GM23338 (cell line): ENCODE results near the gene USP49. TPM values are rescaled to one million over a fixed set of nuclear protein-coding genes. Genes with fewer than 3 reads are reported as not detected.

Source experiments
- ATAC-seq: fragments of 200-7000 bp; cut with Tn5 transposase; 3 replicates; pipeline ENCODE4 v1.9.1; 2020
- DNase-seq: peaks from one replicate; pipeline ENCODE4 v3.0.0-alpha.2; 2015; ENCODE audit warnings: low spot score
- H2AFZ ChIP-seq: fragments of 200-600 bp; sonication (generic); 2 replicates; pipeline ENCODE4 v1.8.0; 2016; ENCODE audit warnings: antibody characterized with exemption, mild to moderate bottlenecking, moderate library complexity
- H3F3A ChIP-seq: fragments of 200-600 bp; sonication (generic); replicated peaks from 2 replicates; pipeline ENCODE4 v1.8.0; 2017; ENCODE audit warnings: antibody characterized with exemption, mixed run types, low read depth
- H3K27ac ChIP-seq: fragments of 200-600 bp; sonication (generic); 2 replicates; pipeline ENCODE4 v1.6.1; 2016; ENCODE audit warnings: low read depth
- H3K27me3 ChIP-seq: fragments of 200-600 bp; sonication (generic); 2 replicates; pipeline ENCODE4 v1.8.0; 2016; ENCODE audit warnings: mild to moderate bottlenecking, mixed run types, moderate library complexity; ENCODE audit not compliant: insufficient read depth
- H3K36me3 ChIP-seq: fragments of 200-600 bp; sonication (generic); 2 replicates; pipeline ENCODE4 v1.8.0; 2016; ENCODE audit warnings: mild to moderate bottlenecking; ENCODE audit not compliant: insufficient read depth
- H3K4me1 ChIP-seq: fragments of 200-600 bp; sonication (generic); 2 replicates; pipeline ENCODE4 v1.8.0; 2016; ENCODE audit warnings: mild to moderate bottlenecking, moderate library complexity; ENCODE audit not compliant: insufficient read depth
- H3K4me2 ChIP-seq: fragments of 200-600 bp; sonication (generic); 2 replicates; pipeline ENCODE4 v1.7.1; 2017; ENCODE audit warnings: mixed run types
- H3K4me3 ChIP-seq: fragments of 200-600 bp; sonication (generic); 2 replicates; pipeline ENCODE4 v1.6.1; 2016; ENCODE audit warnings: mixed run types
- H3K79me2 ChIP-seq: fragments of 200-600 bp; sonication (generic); replicated peaks from 2 replicates; pipeline ENCODE4 v1.8.0; 2017; ENCODE audit warnings: mild to moderate bottlenecking; ENCODE audit not compliant: insufficient read depth
- H3K9me2 ChIP-seq: fragments of 200-600 bp; sonication (generic); 2 replicates; pipeline ENCODE4 v1.8.0; 2017; ENCODE audit not compliant: insufficient read depth
- H4K20me1 ChIP-seq: fragments of 200-600 bp; sonication (generic); replicated peaks from 2 replicates; pipeline ENCODE4 v1.8.0; 2017; ENCODE audit warnings: mild to moderate bottlenecking; ENCODE audit not compliant: insufficient read depth
- H3K27ac Mint-ChIP-seq: 2 replicates; pipeline ENCODE4 v1.8.0; 2020; ENCODE audit warnings: inconsistent platforms, mild to moderate bottlenecking, moderate library complexity, mixed read lengths
- H3K27me3 Mint-ChIP-seq: 3 replicates; pipeline ENCODE4 v1.8.0; 2022; ENCODE audit warnings: low read depth, mild to moderate bottlenecking, moderate library complexity, mixed read lengths, inconsistent platforms; ENCODE audit not compliant: insufficient read depth, poor library complexity
- H3K36me3 Mint-ChIP-seq: 3 replicates; pipeline ENCODE4 v1.8.0; 2021; ENCODE audit warnings: low read depth, mild to moderate bottlenecking, inconsistent platforms, moderate library complexity, mixed read lengths
- H3K4me1 Mint-ChIP-seq: 3 replicates; pipeline ENCODE4 v1.8.0; 2020; ENCODE audit warnings: mild to moderate bottlenecking, inconsistent platforms, mixed read lengths
- H3K4me3 Mint-ChIP-seq: 3 replicates; pipeline ENCODE4 v1.8.0; 2021; ENCODE audit warnings: moderate library complexity, mild to moderate bottlenecking, inconsistent platforms, mixed read lengths
- H3K9me3 Mint-ChIP-seq: 3 replicates; pipeline ENCODE4 v1.8.0; 2020; ENCODE audit warnings: moderate library complexity, mild to moderate bottlenecking, inconsistent platforms, mixed read lengths
- CREB1 ChIP-seq: fragments of 250-450 bp; sonication (Bioruptor Pico); IDR thresholded peaks from 2 replicates; pipeline ENCODE4 v1.5.0; 2020; ENCODE audit warnings: low read depth, mild to moderate bottlenecking, moderate library complexity
- ETS1 ChIP-seq: IDR thresholded peaks from 2 replicates; pipeline ENCODE4 v1.6.1; 2016; ENCODE audit warnings: antibody characterized with exemption
- EZH2 ChIP-seq: fragments of 200-600 bp; sonication (generic); IDR thresholded peaks from one replicate; pipeline ENCODE4 v1.8.0; 2017; ENCODE audit warnings: antibody characterized with exemption, mild to moderate bottlenecking, low read depth; ENCODE audit not compliant: unreplicated experiment
- EZH2phosphoT487 ChIP-seq: fragments of 200-600 bp; sonication (generic); IDR thresholded peaks from one replicate; pipeline ENCODE4 v1.8.1; 2018; ENCODE audit warnings: antibody characterized with exemption; ENCODE audit not compliant: unreplicated experiment
- JUNB ChIP-seq: IDR thresholded peaks from one replicate; pipeline ENCODE4 v1.6.1; 2016; ENCODE audit warnings: antibody characterized with exemption; ENCODE audit not compliant: unreplicated experiment
- NANOG ChIP-seq: IDR thresholded peaks from 2 replicates; pipeline ENCODE4 v1.6.1; 2016; ENCODE audit warnings: antibody characterized with exemption, borderline replicate concordance
- POLR2AphosphoS5 ChIP-seq: IDR thresholded peaks from 2 replicates; pipeline ENCODE4 v1.6.1; 2016; ENCODE audit warnings: antibody characterized with exemption, low read depth
- REST ChIP-seq: IDR thresholded peaks from one replicate; pipeline ENCODE4 v1.6.1; 2018; ENCODE audit warnings: antibody characterized with exemption; ENCODE audit not compliant: unreplicated experiment
- STAT1 ChIP-seq: IDR thresholded peaks from one replicate; pipeline ENCODE4 v1.6.1; 2016; ENCODE audit warnings: antibody characterized with exemption; ENCODE audit not compliant: unreplicated experiment
- ZNF114 ChIP-seq: fragments of 250-450 bp; sonication (Bioruptor Pico); IDR thresholded peaks from 2 replicates; pipeline ENCODE4 v1.5.0; 2020; ENCODE audit warnings: mild to moderate bottlenecking, moderate library complexity
- ZNF331 ChIP-seq: fragments of 250-450 bp; sonication (Bioruptor Pico); IDR thresholded peaks from 2 replicates; pipeline ENCODE4 v1.5.0; 2020; ENCODE audit warnings: low read depth, mild to moderate bottlenecking, moderate library complexity
- polyA plus RNA-seq: library from polyadenylated mRNA; unstranded; fragments of >200 nt; fragmentation: Nextera tagmentation; extraction: Ambion mirVana; gene quantifications from 2 replicates; pipeline ENCODE4 v1.2.1, GENCODE V29; 2016
- total RNA-seq: library from RNA; depleted of rRNA; stranded (reverse); fragments of >200 nt; shearing (Covaris generic); gene quantifications from 2 replicates; pipeline ENCODE4 v1.2.3, GENCODE V29; 2014
- TF ChIP-seq, protein P1 (sequence below), 2 experiments: fragments of 200-600 bp in 1 of 2; sonication (generic) in 1 of 2; conservative IDR thresholded peaks; 2 replicates each; pipeline versions ENCODE4 v1.5.1 to v1.6.1; 2016 to 2017; ENCODE audit warnings: antibody characterized with exemption in 2 of 2, low read depth in 2 of 2, mild to moderate bottlenecking in 2 of 2, moderate library complexity in 1 of 2

USP49 gene
- total and polyA plus RNA-seq, 2 experiments from 2014 or later: 5.9 to 21.5 TPM

DNA sequence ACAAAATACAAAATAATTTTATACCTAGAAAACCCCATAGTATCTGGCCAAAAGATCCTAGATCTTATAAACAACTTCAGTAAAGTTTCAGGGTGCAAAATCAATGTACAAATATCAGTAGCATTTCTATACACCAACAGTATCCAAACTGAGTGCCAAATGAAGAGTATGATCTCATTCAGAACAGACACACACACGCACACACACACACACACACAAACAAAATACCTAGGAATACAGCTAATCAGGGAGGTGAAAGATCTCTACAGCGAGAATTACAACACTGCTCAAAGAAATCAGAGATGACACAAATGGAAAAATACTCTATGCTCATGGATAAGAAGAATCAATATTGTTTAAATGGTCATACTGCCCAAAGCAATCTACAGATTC is 58.5 kb downstream of the USP49 start:
- no peak for TF ChIP-seq CREB1 (CRISPR knock-in tag)
- no peak for TF ChIP-seq EZH2phosphoT487
- no peak for TF ChIP-seq STAT1
- TF ChIP-seq ETS1: no peak
- TF ChIP-seq NANOG: no peak
- no peak for TF ChIP-seq REST
- no peak for TF ChIP-seq ZNF114 (CRISPR knock-in tag)
- no peak for TF ChIP-seq POLR2AphosphoS5
- no peak overlapping the region for H3K27ac ChIP-seq
- H3K36me3 ChIP-seq: no peaks in the 10 kb centered on the region
- H3K4me1 Mint-ChIP-seq: no peaks in the 10 kb centered on the region
- H3K36me3 Mint-ChIP-seq: no peaks in the 10 kb centered on the region
- DNase-seq (no peak), ATAC-seq (no peak)
- no peak overlapping the region for H3K4me2 ChIP-seq
- H3K27me3 ChIP-seq: no peaks in the 10 kb centered on the region
- peaks cover 26% of the 10 kb centered on the region for H4K20me1 ChIP-seq
- H3K4me3 ChIP-seq: no peak overlapping the region
- no peak overlapping the region for H2AFZ ChIP-seq
- no peaks in the 10 kb centered on the region for H3K27me3 Mint-ChIP-seq
- 0 out of 2 replicates have a peak, but pooled peaks cover 7% of the 10 kb centered on the region for H3K79me2 ChIP-seq
- H3K27ac Mint-ChIP-seq: no peak overlapping the region
- no peaks in the 10 kb centered on the region for H3F3A ChIP-seq
- H3K9me2 ChIP-seq: no peaks in the 10 kb centered on the region
- no peak overlapping the region for H3K4me3 Mint-ChIP-seq
- no peaks in the 10 kb centered on the region for H3K9me3 Mint-ChIP-seq
- no peaks in the 10 kb centered on the region for H3K4me1 ChIP-seq

- Mint-ChIP-seq H3K27ac (no peak overlapping the region), H3K4me1 (no peaks in the 10 kb centered on the region), H3K27me3 (no peaks in the 10 kb centered on the region), H3K36me3 (no peaks in the 10 kb centered on the region), H3K9me3 (no peaks in the 10 kb centered on the region), H3K4me3 (no peak overlapping the region)
- Histone ChIP-seq H3K4me1 (no peaks in the 10 kb centered on the region), H3K4me3 (no peak overlapping the region), H3K9me2 (no peaks in the 10 kb centered on the region), H3K27me3 (no peaks in the 10 kb centered on the region), H4K20me1 (peaks cover 26% of the 10 kb centered on the region), H3K27ac (no peak overlapping the region), H3K79me2 (0 out of 2 replicates have a peak, but pooled peaks cover 7% of the 10 kb centered on the region), H3F3A (no peaks in the 10 kb centered on the region), H3K4me2 (no peak overlapping the region), H3K36me3 (no peaks in the 10 kb centered on the region), H2AFZ (no peak overlapping the region)
- no peak for ATAC-seq
- DNase-seq: no peak
- TF ChIP-seq ETS1 (no peak), EZH2phosphoT487 (no peak), STAT1 (no peak), ZNF114 (CRISPR knock-in tag) (no peak), EZH2 (no peak), REST (no peak), ZNF331 (CRISPR knock-in tag) (no peak), JUNB (no peak)
- TF ChIP-seq, protein P1, sequence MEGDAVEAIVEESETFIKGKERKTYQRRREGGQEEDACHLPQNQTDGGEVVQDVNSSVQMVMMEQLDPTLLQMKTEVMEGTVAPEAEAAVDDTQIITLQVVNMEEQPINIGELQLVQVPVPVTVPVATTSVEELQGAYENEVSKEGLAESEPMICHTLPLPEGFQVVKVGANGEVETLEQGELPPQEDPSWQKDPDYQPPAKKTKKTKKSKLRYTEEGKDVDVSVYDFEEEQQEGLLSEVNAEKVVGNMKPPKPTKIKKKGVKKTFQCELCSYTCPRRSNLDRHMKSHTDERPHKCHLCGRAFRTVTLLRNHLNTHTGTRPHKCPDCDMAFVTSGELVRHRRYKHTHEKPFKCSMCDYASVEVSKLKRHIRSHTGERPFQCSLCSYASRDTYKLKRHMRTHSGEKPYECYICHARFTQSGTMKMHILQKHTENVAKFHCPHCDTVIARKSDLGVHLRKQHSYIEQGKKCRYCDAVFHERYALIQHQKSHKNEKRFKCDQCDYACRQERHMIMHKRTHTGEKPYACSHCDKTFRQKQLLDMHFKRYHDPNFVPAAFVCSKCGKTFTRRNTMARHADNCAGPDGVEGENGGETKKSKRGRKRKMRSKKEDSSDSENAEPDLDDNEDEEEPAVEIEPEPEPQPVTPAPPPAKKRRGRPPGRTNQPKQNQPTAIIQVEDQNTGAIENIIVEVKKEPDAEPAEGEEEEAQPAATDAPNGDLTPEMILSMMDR (conservative IDR thresholded peaks at IDR 0.05; ENCODE audit: low read depth in 2 of 2): no peak
Measured at GRCh38 chr6:41836022-41836659, 59.0 kb downstream of the USP49 start.
